ENCODE results near the gene CMSS1. TPM values are rescaled to one million over a fixed set of nuclear protein-coding genes. Genes with fewer than 3 reads are reported as not detected.

Gene CMSS1
- total RNA-seq, 2 donors from 2014 or later: 18.1 to 22.7 TPM

- no peak for TF ChIP-seq CTCF (IDR thresholded peaks at IDR 0.05)
- Histone ChIP-seq H3K27ac (peak overlapping the region; percentile 15 to 29), H3K27me3 (replicated peaks; ENCODE audit: insufficient read depth) (no peaks in the 10 kb centered on the region), H3K36me3 (no peaks in the 10 kb centered on the region), H3K4me1 (ENCODE audit: control insufficient read depth in 1 of 2, low read depth in 2 of 2) (peaks cover 15 to 39% of the 10 kb centered on the region in 2 donors), H3K4me3 (no peak overlapping the region), H3K9me3 (no peaks in the 10 kb centered on the region)
- DNase-seq (ENCODE audit: low spot score) (no peak), ATAC-seq (ENCODE audit: insufficient number of reproducible peaks, low FRiP score, low read depth) (no peak)
These were observed 185.1 kb downstream of the CMSS1 start for GRCh38 chr3:100002599-100003350.

- Histone ChIP-seq H3K9me3 (no peaks in the 10 kb centered on the region), H3K4me1 (ENCODE audit: control insufficient read depth in 1 of 2, low read depth in 2 of 2) (peaks cover 15 to 44% of the 10 kb centered on the region in 2 donors), H3K27me3 (replicated peaks; ENCODE audit: insufficient read depth) (no peaks in the 10 kb centered on the region), H3K36me3 (no peaks in the 10 kb centered on the region), H3K27ac (peak overlapping the region in 1 of 2 donors; percentile 9), H3K4me3 (no peak overlapping the region)
- DNase-seq (ENCODE audit: low spot score) (no peak), ATAC-seq (ENCODE audit: insufficient number of reproducible peaks, low FRiP score, low read depth) (no peak)
- no peak for TF ChIP-seq CTCF (IDR thresholded peaks at IDR 0.05)
These were observed 186.2 kb downstream of the CMSS1 start for GRCh38 chr3:100003609-100004503.

GRCh38 chr3:100004931-100005330, 187.3 kb downstream of the CMSS1 start:
- Histone ChIP-seq H3K36me3 (no peaks in the 10 kb centered on the region), H3K4me3 (no peak overlapping the region), H3K27ac (no peak overlapping the region), H3K9me3 (no peaks in the 10 kb centered on the region), H3K27me3 (replicated peaks; ENCODE audit: insufficient read depth) (no peaks in the 10 kb centered on the region), H3K4me1 (ENCODE audit: control insufficient read depth in 1 of 2, low read depth in 2 of 2) (peaks cover 15 to 55% of the 10 kb centered on the region in 2 donors)
- no peak for ATAC-seq (ENCODE audit: insufficient number of reproducible peaks, low FRiP score, low read depth)
- TF ChIP-seq CTCF (IDR thresholded peaks at IDR 0.05): no peak
- no peak for DNase-seq (ENCODE audit: low spot score)

- H3K4me1 ChIP-seq (ENCODE audit: control insufficient read depth in 1 of 2, low read depth in 2 of 2): peaks cover 15 to 64% of the 10 kb centered on the region in 2 donors
- TF ChIP-seq CTCF (IDR thresholded peaks at IDR 0.05): no peak
- H3K27me3 ChIP-seq (replicated peaks; ENCODE audit: insufficient read depth): no peaks in the 10 kb centered on the region
- DNase-seq (ENCODE audit: low spot score) (no peak), ATAC-seq (ENCODE audit: insufficient number of reproducible peaks, low FRiP score, low read depth) (no peak)
- no peaks in the 10 kb centered on the region for H3K9me3 ChIP-seq
- peak overlapping the region; percentile 22 to 72 for H3K27ac ChIP-seq
- no peaks in the 10 kb centered on the region for H3K36me3 ChIP-seq
- H3K4me3 ChIP-seq: no peak overlapping the region
These were observed 188.2 kb downstream of the CMSS1 start for GRCh38 chr3:100005665-100006393.
